ENCODE data around the gene PRR19. TPM values are rescaled to one million over a fixed set of nuclear protein-coding genes. Genes with fewer than 3 reads are reported as not detected.

PRR19 gene
- total RNA-seq, 1 experiment from 2014 or later = 3.6 TPM

DNA sequence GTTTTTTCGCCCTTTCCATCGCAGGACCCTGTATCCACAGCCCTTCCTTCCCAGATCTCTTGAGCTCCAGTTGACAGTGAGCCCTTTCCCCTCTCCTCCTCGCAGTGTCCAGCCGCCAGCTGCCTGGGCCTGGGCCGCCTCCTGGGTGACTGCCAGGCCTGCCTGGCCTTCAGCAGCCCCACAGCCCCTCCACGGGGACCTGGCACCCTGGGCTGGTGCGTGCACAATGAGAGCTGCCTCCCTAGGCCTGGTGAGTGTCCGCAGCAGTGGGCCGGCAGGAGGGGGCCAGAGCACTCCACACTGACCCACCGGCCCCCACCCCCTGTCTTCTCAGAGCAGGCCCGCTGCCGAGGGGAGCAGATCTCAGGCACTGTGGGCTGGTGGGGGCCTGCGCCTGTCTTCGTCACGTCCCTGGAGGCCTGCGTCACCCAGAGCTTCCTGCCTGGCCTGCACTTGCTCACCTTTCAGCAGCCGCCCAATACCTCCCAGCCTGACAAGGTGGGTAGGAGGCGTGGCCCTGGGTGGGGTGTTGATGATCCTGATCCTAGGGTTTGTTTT is 42.5 kb downstream of the PRR19 start:
- BruUV-seq (replicated peaks) = no TSS peak
- H3K9me3 ChIP-seq (ENCODE audit: low read depth, low read length, poor library complexity, severe bottlenecking) = no peaks in the 10 kb centered on the region
- peaks cover 5% of the 10 kb centered on the region for H3K36me3 ChIP-seq (ENCODE audit: insufficient read depth, low read length, poor library complexity, severe bottlenecking)
- H3K27me3 ChIP-seq (replicated peaks; ENCODE audit: insufficient read depth, low read depth, low read length, poor library complexity) = no peaks in the 10 kb centered on the region
- H3K4me3 ChIP-seq (ENCODE audit: low read depth, low read length, poor library complexity, severe bottlenecking) = no peak overlapping the region
- ChIA-PET POLR2A (ENCODE audit: low non-redundant PET) (no interaction called here), CTCF (no interaction called here)
- intact Hi-C loops (cut with micrococcal nuclease; ENCODE audit: unreplicated experiment) = no loop called here
- TF ChIP-seq, protein P1, sequence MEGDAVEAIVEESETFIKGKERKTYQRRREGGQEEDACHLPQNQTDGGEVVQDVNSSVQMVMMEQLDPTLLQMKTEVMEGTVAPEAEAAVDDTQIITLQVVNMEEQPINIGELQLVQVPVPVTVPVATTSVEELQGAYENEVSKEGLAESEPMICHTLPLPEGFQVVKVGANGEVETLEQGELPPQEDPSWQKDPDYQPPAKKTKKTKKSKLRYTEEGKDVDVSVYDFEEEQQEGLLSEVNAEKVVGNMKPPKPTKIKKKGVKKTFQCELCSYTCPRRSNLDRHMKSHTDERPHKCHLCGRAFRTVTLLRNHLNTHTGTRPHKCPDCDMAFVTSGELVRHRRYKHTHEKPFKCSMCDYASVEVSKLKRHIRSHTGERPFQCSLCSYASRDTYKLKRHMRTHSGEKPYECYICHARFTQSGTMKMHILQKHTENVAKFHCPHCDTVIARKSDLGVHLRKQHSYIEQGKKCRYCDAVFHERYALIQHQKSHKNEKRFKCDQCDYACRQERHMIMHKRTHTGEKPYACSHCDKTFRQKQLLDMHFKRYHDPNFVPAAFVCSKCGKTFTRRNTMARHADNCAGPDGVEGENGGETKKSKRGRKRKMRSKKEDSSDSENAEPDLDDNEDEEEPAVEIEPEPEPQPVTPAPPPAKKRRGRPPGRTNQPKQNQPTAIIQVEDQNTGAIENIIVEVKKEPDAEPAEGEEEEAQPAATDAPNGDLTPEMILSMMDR (conservative IDR thresholded peaks at IDR 0.05; ENCODE audit: low read depth, low read length) = no peak
- no peak for TF ChIP-seq EZH2 (IDR thresholded peaks at IDR 0.05; ENCODE audit: borderline replicate concordance, low read depth, low read length, poor library complexity, severe bottlenecking)
- DNase-seq (ENCODE audit: low spot score) = no peak
- no peak overlapping the region for H3K27ac ChIP-seq (ENCODE audit: low read depth, low read length, poor library complexity, severe bottlenecking)
- H3K4me1 ChIP-seq (ENCODE audit: insufficient read depth, low read length, poor library complexity, severe bottlenecking) = no peaks in the 10 kb centered on the region

DNA sequence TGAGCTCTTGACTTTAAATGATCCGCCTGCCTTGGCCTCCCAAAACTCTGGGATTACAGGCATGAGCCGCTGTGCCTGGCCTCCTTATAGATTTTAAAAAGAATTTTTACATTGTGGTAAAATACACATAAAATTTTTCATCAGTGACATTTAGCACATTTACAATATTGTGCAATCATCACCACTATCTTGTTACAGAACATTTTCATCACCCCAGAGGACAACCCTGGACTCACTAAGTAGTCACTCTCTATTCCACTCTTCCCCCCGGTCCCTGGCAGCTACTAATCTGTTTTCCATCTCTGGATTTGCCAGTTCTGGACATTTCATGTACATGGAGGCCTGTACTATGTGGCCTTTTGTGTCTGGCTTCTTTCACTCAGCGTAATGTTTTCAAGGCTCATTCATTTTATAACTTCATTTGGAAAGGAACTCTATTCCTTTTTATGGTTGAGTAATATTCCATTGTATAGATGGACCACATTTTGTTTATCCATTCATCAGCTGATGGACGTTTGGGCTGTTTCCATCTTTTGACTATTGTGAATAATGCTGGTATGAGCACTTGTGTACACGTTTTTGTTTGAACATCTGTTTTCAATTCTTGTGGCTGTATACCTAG is 43.4 kb downstream of the PRR19 start:
- no TSS peak for BruUV-seq (replicated peaks)
- no peaks in the 10 kb centered on the region for H3K9me3 ChIP-seq (ENCODE audit: low read depth, low read length, poor library complexity, severe bottlenecking)
- ChIA-PET CTCF (interaction anchor here (0.6 kb wide), 1 partner anchor 191 kb away, joined by 4 read pairs; no protein-coding TSS in a partner anchor), POLR2A (ENCODE audit: low non-redundant PET) (no interaction called here)
- intact Hi-C loops (cut with micrococcal nuclease; ENCODE audit: unreplicated experiment) = no loop called here
- peaks cover 5% of the 10 kb centered on the region for H3K36me3 ChIP-seq (ENCODE audit: insufficient read depth, low read length, poor library complexity, severe bottlenecking)
- no peak overlapping the region for H3K4me3 ChIP-seq (ENCODE audit: low read depth, low read length, poor library complexity, severe bottlenecking)
- no peaks in the 10 kb centered on the region for H3K4me1 ChIP-seq (ENCODE audit: insufficient read depth, low read length, poor library complexity, severe bottlenecking)
- TF ChIP-seq, protein P1 (conservative IDR thresholded peaks at IDR 0.05; ENCODE audit: low read depth, low read length) = no peak
- TF ChIP-seq EZH2 (IDR thresholded peaks at IDR 0.05; ENCODE audit: borderline replicate concordance, low read depth, low read length, poor library complexity, severe bottlenecking) = no peak
- no peak overlapping the region for H3K27ac ChIP-seq (ENCODE audit: low read depth, low read length, poor library complexity, severe bottlenecking)
- no peak for DNase-seq (ENCODE audit: low spot score)
- no peaks in the 10 kb centered on the region for H3K27me3 ChIP-seq (replicated peaks; ENCODE audit: insufficient read depth, low read depth, low read length, poor library complexity)

GRCh38 chr19:42348211-42348610 is 46.3 kb downstream of the PRR19 start:
- Histone ChIP-seq H3K4me1 (ENCODE audit: insufficient read depth, low read length, poor library complexity, severe bottlenecking) (no peaks in the 10 kb centered on the region), H3K27me3 (replicated peaks; ENCODE audit: insufficient read depth, low read depth, low read length, poor library complexity) (no peaks in the 10 kb centered on the region), H3K27ac (ENCODE audit: low read depth, low read length, poor library complexity, severe bottlenecking) (no peak overlapping the region), H3K4me3 (ENCODE audit: low read depth, low read length, poor library complexity, severe bottlenecking) (no peak overlapping the region), H3K9me3 (ENCODE audit: low read depth, low read length, poor library complexity, severe bottlenecking) (no peaks in the 10 kb centered on the region), H3K36me3 (ENCODE audit: insufficient read depth, low read length, poor library complexity, severe bottlenecking) (peaks cover 5% of the 10 kb centered on the region)
- ChIA-PET CTCF (no interaction called here), POLR2A (ENCODE audit: low non-redundant PET) (no interaction called here)
- no peak for DNase-seq (ENCODE audit: low spot score)
- no TSS peak for BruUV-seq (replicated peaks)
- TF ChIP-seq, protein P1 (conservative IDR thresholded peaks at IDR 0.05; ENCODE audit: low read depth, low read length) = no peak
- no peak for TF ChIP-seq EZH2 (IDR thresholded peaks at IDR 0.05; ENCODE audit: borderline replicate concordance, low read depth, low read length, poor library complexity, severe bottlenecking)
- intact Hi-C loops (cut with micrococcal nuclease; ENCODE audit: unreplicated experiment) = no loop called here
